ENCODE results near the gene KCNMA1.

The KCNMA1 gene

DNA sequence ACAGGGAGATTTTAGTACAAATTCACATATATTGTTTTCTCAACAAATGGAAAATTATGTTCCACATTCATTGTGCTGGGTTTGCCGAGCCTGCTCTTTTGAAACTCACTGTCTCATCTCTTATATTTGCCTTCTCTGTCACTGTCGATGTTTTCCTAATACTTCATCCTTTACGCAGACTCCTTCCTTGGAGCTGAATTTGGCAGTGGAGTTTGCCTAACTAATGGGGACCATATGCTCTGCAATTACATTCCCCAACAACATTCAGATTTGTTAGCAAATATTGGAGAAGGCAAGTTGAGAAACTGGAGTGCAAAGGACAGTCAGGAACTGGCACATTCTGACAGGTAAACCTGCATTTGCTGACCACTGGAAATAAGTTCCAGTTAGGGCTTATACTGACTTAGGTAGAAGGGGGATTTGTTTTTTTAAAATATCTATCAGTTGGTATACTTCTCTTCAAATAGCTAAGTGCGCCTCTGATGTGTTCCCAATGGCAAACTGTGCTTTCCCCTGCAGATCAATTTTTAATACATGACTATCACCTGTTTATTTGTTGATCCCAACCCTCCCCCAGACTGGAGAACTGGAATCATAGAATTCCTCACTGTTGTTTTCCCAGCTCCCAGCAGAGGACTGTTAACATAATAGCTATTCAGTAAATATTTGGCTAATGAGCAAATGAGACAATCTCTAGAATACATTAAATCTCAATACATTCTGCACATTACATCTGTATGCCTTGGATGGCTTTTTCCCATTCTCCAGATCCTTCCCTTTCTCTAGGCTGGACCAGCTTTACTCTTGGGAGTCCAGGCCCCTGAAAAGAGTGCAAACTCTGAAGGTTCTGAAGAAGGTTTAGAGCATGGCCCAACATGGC is 769.3 kb downstream of the KCNMA1 start:
- TF ChIP-seq ZNF274 (IDR thresholded peaks at IDR 0.05; ENCODE audit: low read depth, low read length): no peak

GRCh38 chr10:76866841-76867586 is 770.6 kb downstream of the KCNMA1 start:
- H3K4me3 ChIP-seq (ENCODE audit: low read length): no peak overlapping the region
- TF ChIP-seq ZNF274 (IDR thresholded peaks at IDR 0.05; ENCODE audit: low read depth, low read length): no peak

More for the DNA sequence above, 769.3 kb downstream of the KCNMA1 start:
- H3K4me3 ChIP-seq (ENCODE audit: low read length): no peak overlapping the region

- H3K4me3 ChIP-seq (ENCODE audit: low read length): no peak overlapping the region
- TF ChIP-seq ZNF274 (IDR thresholded peaks at IDR 0.05; ENCODE audit: low read depth, low read length): no peak
Observed at GRCh38 chr10:76864922-76865321, 772.7 kb downstream of the KCNMA1 start.

- no peak for TF ChIP-seq ZNF274 (IDR thresholded peaks at IDR 0.05; ENCODE audit: low read depth, low read length)
- no peak overlapping the region for H3K4me3 ChIP-seq (ENCODE audit: low read length)
Observed at GRCh38 chr10:76858721-76859120, 778.9 kb downstream of the KCNMA1 start.

DNA sequence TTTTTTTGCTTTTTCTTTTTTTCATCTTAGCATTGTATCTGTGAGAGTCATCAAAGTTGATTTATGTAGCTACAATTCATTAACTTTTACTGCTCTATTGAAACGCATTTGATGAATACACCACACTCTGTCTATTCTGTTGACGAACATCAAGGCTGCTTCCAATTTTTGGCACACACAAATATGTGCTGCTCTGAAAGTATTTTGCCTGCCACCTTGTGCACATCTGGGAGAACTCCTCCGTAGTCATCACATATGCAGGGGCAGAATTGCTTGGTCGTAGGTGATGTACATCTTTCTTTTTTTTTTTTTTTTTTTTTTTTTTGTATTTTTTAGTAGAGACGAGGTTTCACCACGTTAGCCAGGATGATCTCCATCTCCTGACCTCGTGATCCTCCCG is 796.8 kb downstream of the KCNMA1 start:
- TF ChIP-seq ZNF274 (IDR thresholded peaks at IDR 0.05; ENCODE audit: low read depth, low read length): no peak
- no peak overlapping the region for H3K4me3 ChIP-seq (ENCODE audit: low read length)

DNA sequence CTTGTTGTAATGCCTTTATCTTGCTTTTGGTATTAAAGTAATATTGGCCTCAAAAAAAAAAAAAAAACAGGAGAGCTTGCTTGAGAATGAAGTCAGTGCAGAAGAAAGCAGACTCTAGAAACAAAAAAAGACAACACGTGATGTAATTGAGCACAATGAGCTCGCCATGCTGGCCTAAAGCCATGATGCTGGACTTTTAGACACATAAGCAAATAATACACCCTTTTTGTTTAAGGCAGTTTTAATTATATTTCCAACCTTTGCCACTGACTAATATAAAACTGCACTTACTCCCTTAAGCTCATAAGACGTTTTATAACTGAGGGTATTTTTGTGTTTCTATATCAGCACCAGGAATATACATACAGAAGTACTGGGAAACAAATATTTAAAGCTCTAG is 798.3 kb downstream of the KCNMA1 start:
- H3K4me3 ChIP-seq (ENCODE audit: low read length): no peak overlapping the region
- TF ChIP-seq ZNF274 (IDR thresholded peaks at IDR 0.05; ENCODE audit: low read depth, low read length): no peak

GRCh38 chr10:76830218-76830617 is 807.4 kb downstream of the KCNMA1 start:
- no peak overlapping the region for H3K4me3 ChIP-seq (ENCODE audit: low read length)
- no peak for TF ChIP-seq ZNF274 (IDR thresholded peaks at IDR 0.05; ENCODE audit: low read depth, low read length)

DNA sequence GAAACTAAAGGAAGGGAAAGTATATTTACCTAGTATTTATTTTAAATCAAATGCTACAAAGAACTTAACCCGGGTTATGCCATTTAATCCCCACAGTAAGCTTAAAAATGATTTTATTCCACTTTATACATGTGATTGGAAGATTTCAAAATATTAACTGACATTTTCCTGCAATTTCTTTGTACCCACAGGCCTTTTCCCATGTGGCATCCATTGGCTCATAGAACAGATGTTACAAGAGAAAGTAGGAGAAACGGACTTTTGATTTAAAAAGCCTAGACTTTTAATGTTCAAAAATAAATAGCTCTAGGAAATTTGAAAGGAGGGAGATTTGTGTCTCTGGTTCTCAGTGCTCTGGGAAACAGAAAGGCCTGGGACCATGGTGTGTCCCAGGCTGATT is 807.9 kb downstream of the KCNMA1 start:
- no peak for TF ChIP-seq ZNF274 (IDR thresholded peaks at IDR 0.05; ENCODE audit: low read depth, low read length)
- H3K4me3 ChIP-seq (ENCODE audit: low read length): no peak overlapping the region
